NCI-H2171 (cell line): Measurements from ENCODE around the gene NDOR1.

Experiments used
- DNase-seq: peaks from one replicate; lab custom pipeline; 2025; lab: John Stamatoyannopoulos, UW

NDOR1 gene

GRCh38 chr9:137262909-137263285, 57.4 kb downstream of the NDOR1 start:
- DNase-seq: no peak

- DNase-seq: no peak
These were observed 58.0 kb downstream of the NDOR1 start for GRCh38 chr9:137263506-137263905.

DNA sequence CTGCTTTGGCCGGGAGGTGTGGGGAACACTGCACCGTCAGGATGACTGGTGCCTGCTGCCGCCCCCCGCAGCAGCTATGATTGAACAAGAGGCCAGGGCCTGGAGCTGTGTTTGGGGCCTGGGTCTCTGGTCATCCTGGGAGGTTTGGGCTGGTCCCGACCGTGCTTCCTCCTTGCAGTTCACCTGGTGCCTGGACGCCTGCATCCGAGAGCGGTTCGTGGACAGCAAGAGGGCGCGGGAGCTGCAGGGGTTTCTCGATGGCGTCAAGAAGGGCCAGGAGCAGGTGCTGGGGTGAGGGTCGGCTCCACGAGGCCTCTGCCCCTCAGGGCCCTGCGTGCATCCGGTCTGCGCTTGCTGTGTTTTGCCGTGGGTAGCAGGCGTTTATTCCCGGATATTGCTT, 58.6 kb downstream of the NDOR1 start:
- no peak for DNase-seq

DNA sequence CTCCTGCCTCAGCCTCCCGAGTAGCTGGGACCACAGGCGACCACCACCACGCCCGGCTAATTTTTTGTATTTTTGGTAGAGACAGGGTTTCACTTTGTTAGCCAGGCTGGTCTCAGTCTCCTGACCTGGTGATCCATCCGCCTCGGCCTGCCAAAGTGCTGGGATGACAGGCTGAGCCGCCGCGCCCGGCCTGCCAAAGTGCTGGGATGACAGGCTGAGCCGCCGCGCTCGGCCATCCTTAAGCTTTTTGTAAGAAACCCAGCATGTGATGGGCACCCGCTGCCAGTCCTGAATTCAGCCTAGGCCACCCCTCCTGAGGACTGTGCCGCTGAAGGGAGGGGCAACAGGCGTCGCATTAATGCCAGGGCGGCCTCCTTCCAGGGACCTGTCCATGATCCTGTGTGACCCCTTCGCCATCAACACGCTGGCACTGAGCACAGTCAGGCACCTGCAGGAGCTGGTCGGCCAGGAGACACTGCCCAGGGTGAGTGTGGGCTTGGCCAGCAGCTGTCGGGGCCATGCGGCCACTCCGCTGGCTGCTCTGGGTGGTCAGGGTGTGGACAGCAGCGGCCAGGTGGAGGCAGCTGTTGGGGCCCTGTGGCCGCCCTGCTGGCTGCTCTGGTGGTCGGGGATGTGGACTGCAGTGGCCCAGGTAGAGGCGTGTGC, 60.1 kb downstream of the NDOR1 start:
- no peak for DNase-seq

- no peak for DNase-seq
These were observed 60.6 kb downstream of the NDOR1 start for GRCh38 chr9:137266162-137266527.
